GM12891 (cell line): ENCODE data around the gene PADI1.

Source experiments
- PAX5 ChIP-seq: IDR thresholded peaks from 2 replicates; pipeline ENCODE4 v1.6.1; 2011; ENCODE audit warnings: low read length, moderate library complexity, mild to moderate bottlenecking; ENCODE audit not compliant: insufficient read depth, severe bottlenecking
- POLR2A ChIP-seq: IDR thresholded peaks from 2 replicates; pipeline ENCODE4 v1.6.1; 2011; ENCODE audit warnings: low read depth, low read length, control low read depth
- POLR2AphosphoS5 ChIP-seq: IDR thresholded peaks from 2 replicates; pipeline ENCODE4 v1.6.1; 2011; ENCODE audit warnings: low read depth, low read length, control low read depth
- POU2F2 ChIP-seq: IDR thresholded peaks from 2 replicates; pipeline ENCODE4 v1.6.1; 2011; ENCODE audit warnings: low read depth, mild to moderate bottlenecking, control low read depth, low read length, moderate library complexity
- SPI1 ChIP-seq: IDR thresholded peaks from 2 replicates; pipeline ENCODE4 v1.6.1; 2011; ENCODE audit warnings: low read depth, low read length, control low read depth
- TAF1 ChIP-seq: IDR thresholded peaks from 2 replicates; pipeline ENCODE4 v1.6.1; 2011; ENCODE audit warnings: low read depth, low read length, control low read depth

GRCh38 chr1:17210176-17210575, 5.2 kb downstream of the PADI1 start:
- TF ChIP-seq TAF1 (no peak), POLR2A (no peak), POLR2AphosphoS5 (no peak), PAX5 (no peak), SPI1 (no peak), POU2F2 (no peak)
